Stimulated activated CD4-positive, alpha-beta T cell treated with anti-CD3 and anti-CD28 coated beads, Interleukin-1b, Interleukin-23, amount 100 ng/mL, for 48 hours (primary cell): ENCODE data around the gene ARHGAP33.

Experiments used
- DNase-seq: peaks from one replicate; pipeline ENCODE4 v3.0.0-alpha.2; 2020

ARHGAP33 gene

GRCh38 chr19:35740423-35741202 lies 34.8 kb upstream of the ARHGAP33 start:
- peak; percentile 95 for DNase-seq

- no peak for DNase-seq
Observed at GRCh38 chr19:35741203-35741515, 34.2 kb upstream of the ARHGAP33 start.

DNA sequence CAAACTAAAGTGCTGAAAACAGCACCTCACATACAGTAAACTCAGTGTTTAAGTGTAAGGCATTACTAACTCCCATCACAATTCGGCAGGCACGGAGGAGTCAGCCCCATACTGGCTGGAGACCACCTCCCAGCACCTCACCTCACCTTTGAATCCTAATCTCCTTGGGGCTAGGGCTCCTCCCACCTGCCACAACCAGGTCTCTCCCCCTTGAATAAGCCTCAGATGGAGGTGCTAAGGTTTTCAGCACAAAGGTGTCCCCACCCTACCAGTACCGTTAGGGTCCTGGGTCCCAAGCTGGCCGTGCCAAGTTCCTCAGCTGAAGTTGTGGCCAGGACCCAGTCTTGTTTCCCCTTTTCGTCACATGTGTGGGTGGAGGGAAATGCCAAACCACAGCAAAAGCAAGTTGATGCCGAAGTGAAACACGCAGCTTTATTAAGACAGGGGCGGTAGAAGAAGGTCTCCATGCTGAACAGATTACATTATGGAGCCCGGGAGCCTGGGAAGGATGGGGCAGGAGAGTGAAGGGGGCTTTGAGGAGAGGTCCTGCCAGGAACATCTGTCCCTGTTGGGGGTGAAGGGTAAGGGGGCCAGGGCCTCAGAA lies 33.1 kb upstream of the ARHGAP33 start, which contains the start of gene IGFLR1:
Gene IGFLR1 (minus strand): TSS at position 332 of the 604 bp plus-strand sequence. CDS start 1,272 bp downstream, outside the sequence.
- peak; percentile 77 for DNase-seq

DNA sequence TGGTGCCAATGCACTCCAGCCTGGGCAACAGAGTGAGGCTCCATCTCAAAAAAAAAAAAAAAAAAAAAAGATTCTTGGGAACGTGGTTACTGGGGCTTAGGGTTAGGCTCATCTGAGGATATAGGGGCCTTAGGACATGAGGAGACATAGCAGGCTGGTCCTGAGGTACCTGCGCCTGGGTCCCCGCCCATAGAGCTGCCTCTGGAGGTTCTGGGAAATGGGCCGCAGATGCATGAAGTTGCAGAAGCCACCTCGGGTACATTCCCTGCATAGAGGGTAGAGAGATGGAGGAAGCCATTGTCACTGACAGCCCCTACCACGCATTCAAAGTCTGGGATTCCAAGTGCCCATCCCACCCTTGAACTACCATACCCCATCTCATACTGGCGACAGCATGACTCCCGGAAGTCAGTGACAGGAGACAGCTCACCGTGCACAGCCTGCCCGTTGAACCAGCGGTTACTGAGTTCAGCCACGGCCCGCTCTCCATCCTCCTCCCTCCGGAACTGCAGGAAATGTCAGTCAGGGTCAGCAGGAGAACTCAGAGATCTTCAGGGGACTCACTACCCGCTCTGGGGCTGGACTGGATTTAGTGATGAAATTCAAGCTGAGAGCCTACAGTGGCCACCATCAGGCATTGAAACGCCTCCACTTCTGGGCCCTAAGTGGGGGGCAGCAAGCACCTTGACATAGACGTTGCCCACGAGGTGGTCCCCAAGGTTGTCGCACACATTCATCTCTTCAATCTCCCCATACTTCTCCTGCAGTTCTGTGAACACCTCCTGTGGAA lies 31.5 kb upstream of the ARHGAP33 start:
- DNase-seq = no peak

DNA sequence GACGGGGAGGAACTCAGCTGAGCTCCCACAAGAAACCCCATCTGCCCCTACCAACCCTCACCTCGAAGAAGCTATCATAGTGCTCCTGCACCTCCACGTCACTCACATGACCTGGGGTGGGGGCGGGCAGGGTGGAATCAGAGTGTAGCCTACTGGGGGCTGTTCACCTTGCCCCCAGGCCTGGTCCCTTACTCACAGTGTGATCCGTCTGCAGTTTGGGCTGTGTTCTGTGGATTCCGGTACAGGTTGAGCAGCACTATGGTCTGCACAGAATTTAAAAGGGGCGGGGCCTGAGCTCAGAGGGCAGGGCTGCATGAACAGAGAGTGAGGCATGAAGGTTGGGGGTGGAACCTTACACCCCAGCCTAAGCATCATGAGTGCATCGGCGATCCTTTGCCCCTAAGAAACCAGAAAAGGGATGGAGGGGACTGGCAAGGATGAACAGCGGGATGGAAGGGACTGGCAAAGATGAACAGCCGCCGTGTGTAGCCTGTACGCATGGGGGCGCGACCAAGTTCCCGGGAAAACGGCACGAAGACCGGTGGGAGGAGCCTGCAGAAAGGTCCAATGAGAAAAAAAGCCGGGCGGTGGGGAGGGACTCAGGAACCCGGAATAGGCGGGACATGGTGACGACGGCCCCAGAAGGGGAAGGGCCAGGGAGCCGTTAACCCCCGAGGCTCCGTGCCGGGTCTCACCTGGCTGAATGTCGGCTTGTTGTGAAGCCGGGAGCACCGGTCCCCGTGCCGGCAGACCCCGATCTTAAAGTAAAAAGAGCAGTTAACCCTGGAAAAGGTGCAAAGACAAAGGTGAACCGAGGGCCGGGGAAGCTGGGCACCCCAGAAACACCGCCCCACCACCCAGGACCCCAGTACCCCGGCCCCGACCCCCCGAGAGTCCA lies 30.7 kb upstream of the ARHGAP33 start:
- peak; percentile 94 for DNase-seq

- peak; percentile 97 for DNase-seq
Observed at GRCh38 chr19:35745328-35746086, 29.9 kb upstream of the ARHGAP33 start, which contains the start of the genes PSENEN and U2AF1L4. Gene PSENEN (plus strand): TSS chr19:35745651. CDS start chr19:35745931, 280 bp downstream. Gene U2AF1L4 (minus strand): TSS chr19:35745418. CDS start chr19:35745391, 27 bp downstream.

GRCh38 chr19:35746087-35746462 lies 29.3 kb upstream of the ARHGAP33 start:
- no peak for DNase-seq

- no peak for DNase-seq
Observed at GRCh38 chr19:35746531-35746930, 28.8 kb upstream of the ARHGAP33 start.

GRCh38 chr19:35748106-35749020 lies 27.0 kb upstream of the ARHGAP33 start, which contains the start of gene LIN37:
Gene LIN37 (plus strand): TSS chr19:35748576. CDS start chr19:35748725, 149 bp downstream.
- peak; percentile 99 for DNase-seq

DNA sequence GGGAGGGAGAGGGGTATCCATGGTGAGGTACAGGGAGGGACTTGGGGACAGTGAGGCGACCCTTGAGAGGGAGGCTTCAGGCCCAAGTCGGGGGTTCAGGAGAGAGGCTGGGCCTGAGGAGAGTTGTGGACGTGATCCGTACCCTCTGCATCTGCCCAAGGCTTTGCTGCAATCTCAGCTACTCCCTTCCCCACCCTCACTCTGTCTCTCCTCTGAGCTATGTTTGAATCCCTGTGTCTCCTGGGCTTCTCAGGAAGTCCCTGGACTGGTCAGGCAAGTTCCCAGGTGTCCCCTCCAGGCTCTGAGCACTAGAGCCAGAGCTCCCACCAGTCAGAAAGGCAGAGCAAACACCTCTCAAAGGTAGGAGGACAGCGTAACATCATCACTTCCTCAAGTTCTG lies 25.2 kb upstream of the ARHGAP33 start:
- DNase-seq = no peak

DNA sequence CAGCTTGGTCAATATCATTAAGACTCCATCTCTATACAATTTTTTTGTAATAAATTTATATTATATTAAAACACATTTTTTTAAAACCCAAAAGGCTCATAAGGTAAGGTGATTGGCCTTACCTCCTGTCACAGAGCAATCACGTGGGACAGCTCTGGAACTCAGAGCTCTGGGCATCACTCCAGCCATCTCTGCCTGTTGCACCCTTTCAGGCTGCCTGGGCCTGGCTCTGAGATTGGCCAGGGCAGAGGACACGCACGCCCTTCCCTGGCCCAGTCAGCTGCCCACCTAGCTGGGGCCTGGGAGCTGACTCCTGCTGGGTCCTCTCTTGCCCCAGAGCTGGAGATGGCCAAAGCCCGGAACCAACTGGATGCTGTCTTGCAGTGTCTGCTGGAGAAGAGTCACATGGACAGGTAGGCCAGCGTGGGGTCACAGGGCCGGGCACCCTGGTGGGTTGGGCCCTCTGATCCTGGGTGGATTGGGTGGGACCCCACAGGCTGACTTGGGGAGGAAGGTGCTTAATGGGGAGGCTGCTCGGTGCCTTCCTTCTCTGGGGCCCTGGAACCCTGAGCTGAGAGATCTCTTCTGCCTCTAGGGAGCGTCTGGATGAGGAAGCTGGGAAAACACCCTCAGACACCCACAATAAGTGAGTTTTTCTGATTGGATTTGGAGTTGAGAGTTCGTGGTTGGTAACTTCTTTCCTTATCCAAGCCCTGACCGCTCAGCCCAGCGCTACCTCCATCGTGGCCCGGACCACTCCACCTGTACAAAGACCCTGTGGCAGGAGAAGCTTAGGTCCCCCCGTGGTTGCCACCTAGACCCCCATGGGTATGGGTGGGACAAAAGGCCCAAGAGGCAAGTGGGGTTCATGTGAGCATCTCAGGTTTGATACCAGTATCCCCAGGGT lies 23.3 kb upstream of the ARHGAP33 start:
- DNase-seq = no peak

GRCh38 chr19:35752746-35753350 lies 22.5 kb upstream of the ARHGAP33 start:
- DNase-seq = no peak

DNA sequence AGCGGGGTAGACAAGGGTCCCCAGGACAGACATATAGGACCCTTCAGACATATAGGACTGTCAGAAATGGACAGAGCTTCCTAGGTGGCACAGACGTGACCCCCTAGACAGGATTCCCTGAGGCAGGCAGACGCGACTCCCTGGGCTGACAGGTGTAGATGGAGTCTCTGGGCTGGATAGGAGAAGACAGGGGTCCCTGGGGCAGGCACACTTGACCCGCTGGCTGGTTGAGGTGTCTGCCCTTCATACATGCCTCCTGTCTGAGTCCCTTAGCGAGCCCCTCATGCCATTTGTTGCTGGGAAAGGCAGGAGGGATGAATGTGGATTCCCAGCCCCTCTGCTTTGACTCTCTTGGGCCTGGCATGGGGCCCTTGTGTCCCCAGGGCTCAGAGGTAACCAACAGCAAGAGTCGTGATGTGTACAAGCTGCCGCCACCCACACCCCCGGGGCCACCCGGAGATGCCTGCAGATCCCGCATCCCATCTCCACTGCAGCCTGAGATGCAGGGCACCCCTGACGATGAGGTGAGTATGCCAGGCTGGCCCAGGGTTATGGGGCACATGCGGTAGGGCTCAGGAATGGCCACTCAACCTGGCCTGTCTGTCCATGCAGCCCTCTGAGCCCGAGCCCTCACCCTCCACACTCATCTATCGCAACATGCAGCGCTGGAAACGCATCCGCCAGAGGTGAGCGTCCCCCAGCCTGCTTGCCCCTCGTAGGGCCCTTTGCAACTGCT lies 21.6 kb upstream of the ARHGAP33 start:
- DNase-seq = no peak

DNA sequence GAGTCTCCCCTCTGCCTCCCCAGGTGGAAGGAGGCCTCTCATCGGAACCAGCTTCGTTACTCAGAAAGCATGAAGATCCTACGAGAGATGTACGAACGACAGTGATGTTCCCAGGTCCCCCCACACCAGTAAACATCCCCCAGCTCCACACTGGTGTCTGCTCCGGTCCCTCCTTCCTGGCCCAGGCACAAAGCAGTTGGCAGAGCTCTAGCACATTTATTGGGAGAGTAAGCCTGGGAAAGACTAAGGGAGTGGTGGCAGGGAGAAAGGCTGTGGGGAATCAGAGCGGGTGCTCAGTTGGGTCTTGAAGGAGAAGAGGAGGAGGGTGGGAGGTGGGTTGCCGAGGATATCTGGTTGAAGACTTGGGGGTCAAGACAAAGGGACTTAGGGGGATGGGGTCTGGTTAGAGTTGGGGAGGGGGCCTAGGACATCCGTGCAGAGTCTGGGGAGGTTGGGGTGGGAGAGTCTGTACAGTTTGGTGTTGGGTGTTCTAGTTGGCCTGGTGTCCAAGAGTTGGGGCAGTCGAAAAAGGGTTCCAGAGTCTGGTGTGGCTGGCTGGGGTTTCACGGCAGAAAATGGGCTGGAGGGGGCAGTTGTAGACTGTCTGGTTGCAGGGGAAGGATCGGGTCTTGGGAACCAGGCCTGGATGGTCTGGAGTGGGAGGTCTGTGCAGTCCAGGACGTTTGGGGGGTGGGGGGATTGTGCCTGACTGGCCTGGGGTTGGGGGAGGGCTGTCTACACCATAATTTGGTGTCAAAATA lies 20.8 kb upstream of the ARHGAP33 start:
- DNase-seq = no peak

- DNase-seq = no peak
Observed at GRCh38 chr19:35755131-35755549, 20.2 kb upstream of the ARHGAP33 start.

GRCh38 chr19:35755550-35756376 lies 19.6 kb upstream of the ARHGAP33 start:
- DNase-seq = peak; percentile 57
